GM19438 (cell line): Measurements from ENCODE around the gene PRDM16.

Experiments used
- ATAC-seq: cut with Tn5 transposase; IDR thresholded peaks from one replicate; pipeline ENCODE4 v1.9.1; 2021; ENCODE audit warnings: low read depth; ENCODE audit not compliant: unreplicated experiment

The PRDM16 gene

DNA sequence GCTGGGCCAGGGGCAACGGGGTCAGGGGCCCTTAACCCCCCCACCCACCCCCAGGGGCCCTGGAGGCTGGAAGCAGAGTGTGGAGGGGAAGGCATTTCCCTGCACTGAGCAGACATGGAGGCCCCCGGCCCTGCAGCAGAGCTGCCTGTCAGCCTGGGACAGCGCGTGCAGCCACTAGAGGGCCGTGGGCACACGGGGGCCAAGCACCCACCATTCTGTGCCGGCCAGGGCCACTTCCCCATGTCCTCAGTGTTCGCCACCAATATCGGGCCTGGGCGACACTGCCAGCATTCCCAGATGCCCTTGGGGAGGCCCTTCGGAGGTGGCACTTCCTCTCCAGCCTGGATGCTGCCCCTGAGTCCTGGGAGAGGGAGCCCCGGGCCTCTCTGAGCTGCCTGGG lies 362.3 kb downstream of the PRDM16 start:
- no peak for ATAC-seq

DNA sequence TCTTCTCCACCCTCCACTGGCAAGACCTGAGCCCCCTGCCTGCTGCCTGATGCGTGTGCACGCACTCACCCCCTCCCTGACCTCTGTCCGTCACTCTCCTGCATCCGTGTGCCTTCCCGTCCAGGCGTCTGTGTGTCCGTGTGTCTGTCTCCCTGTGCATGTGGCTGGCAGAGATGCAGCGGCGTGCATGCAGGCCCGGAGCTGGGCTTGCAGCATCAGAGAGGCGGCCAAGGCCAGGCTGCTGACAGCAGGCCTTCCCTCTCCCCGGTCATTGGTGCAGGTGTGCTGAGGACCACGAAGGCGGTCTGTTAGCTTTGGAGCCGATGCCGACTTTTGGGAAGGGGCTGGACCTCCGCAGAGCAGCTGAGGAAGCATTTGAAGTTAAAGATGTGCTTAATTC lies 362.7 kb downstream of the PRDM16 start:
- no peak for ATAC-seq

DNA sequence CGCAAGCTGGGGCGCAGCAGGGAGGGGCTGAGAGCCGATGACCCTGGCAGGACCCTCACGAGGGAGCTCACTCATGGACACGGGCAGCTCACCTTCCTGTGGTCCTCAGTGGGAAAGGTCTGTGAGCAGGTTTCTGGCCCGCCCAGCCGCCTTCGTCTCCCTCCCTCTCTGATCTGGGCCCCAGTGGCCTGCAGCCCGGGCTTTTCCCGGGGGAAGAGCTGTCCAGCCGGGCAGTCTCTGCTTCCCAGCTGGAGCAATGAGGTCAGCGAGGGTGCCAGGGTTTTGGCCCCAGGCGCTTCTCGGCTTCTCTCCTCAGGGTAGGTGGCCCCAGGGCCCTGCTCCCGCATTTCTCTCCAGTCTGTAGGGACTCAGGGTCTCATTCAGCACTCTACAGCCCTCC lies 363.3 kb downstream of the PRDM16 start:
- ATAC-seq = no peak

DNA sequence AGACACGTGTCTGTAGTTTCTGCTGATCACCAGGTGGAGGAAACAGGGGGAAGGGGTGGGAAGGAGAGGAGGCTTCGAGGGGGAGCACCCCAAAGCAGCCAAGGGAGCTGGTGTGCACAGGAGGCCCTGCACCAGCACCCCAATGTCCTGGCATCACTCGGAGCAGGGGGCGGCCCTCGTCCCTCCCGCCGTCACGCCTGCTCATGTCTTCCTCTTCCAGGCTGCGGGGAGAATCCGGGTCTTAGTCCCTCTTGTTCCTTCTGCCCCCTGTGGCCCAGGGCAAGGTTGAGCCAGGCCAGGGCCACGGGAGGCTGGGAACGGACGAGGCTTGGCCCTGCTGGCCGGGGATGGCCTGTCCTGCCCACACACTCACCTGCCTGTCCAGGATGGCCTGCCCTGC lies 364.1 kb downstream of the PRDM16 start:
- no peak for ATAC-seq

DNA sequence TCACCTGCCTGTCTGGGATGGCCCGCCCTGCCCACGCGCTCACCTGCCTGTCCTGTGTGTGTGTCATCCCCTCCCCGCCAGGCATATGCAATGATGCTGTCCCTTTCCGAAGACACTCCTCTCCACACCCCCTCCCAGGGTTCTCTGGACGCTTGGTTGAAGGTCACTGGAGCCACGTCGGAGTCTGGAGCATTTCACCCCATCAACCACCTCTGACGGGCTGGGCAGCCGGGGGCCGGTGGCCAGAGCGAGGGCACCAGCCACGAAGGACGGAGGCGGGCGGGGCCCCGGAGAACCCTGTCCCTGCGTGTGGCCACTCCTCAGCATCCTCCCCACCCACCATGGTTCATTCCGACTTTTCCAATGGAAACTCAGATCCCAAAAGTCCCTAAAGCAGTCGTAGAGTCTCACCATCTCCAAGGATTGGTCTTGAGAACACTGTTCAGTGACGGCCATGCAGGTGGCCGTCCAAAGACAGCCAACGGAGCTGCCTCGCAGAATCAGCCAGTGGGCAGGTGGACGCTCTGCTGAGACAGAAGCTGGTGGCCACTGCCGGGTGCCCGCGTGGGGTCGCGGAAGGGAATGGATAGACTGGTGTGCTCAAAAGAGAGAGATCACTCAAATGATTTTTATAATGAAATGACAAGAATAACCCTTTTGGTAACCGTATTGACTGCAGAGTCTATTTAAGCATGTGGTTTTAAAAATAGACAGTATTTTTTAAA lies 364.8 kb downstream of the PRDM16 start:
- no peak for ATAC-seq

DNA sequence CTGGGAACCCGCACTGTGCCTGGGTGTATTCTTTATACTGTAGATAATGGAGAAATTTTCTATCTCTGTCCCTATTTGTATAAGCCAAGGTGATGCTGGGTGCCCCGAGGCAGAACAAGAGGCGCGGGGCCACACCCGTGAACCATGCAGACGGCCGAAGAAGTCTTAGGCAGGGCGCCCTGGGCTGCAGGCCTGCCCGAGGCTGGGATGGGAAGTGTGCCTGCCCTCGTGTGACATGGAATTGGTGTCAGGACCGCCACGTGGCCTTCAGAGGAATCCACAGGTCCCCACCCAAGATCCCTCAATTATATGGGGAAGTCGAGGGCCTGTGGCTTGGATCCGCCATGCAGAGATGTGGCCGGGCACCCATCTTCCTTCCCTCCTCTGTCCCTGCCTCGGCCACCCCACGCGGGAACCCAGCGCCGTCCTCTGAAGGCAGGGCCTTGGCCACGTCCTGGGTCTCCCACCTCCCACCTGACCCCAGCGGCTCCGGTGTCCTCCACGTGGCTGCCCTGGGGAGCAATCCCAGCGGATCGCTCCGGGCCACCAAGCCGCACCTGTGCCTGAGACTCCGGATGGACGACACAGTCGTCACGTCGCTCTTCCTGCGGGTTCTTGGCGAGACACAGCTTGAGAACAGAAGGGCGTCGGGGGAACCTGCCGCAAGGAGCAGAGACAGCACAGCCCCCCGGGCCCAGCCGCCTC lies 365.6 kb downstream of the PRDM16 start:
- ATAC-seq = no peak

DNA sequence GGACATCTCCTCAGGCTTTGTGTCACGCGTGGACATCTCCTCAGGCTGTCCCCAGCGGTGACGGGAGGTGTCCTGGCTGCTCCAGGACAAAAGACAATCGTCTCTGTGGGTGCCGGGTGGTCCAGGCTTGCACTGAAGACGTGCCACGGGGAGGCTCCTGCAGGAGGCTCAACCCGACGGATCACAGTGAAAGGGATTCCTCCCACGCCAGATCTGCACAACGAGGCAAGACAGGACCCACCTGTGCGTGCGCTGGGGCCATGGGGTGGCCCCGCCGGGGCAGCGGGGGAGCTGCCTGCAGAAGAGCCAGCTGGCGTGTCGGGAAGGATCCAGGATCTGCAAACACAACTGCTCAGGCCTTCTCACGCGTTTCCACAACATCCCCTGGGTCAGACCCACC lies 366.7 kb downstream of the PRDM16 start:
- ATAC-seq = no peak

DNA sequence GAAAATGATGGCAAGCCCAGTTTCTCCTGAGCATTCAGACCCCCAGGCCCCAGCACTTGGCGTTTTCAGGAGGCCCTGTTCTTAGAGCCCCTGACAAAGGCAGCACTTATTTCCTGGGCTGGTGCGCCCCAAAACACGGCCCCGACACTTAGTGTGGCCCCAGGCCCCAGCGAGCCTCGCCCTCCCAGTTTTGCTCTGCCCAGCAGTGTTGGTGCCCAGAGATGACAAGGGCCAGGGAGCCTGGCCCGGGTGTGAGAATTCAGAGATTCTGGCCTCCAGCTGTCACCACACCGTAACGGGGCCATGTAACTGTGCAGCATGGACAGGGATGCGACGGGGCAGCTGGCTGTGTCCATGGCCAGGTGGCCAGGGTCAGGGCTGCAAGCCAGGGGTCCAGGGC lies 367.4 kb downstream of the PRDM16 start:
- no peak for ATAC-seq

DNA sequence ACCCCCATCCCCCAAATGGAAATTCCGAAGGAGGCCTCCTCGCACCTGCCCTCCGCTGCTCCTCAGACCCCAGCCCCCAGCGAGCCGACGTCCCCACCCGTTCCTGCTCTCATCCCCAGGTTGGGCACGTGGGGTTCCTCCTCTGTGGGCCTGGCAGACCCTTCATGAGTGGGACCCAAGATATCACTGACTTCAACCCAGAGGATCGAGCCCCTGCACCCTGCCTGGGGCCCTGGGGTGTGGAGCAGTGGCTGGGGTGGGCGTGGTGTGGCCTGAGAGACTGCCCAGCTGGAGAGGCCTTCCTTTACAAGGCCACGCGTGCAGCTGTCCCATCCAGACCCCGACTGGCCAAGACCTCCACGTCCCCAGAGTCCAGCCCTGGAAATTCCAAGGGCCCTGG lies 367.9 kb downstream of the PRDM16 start:
- no peak for ATAC-seq

DNA sequence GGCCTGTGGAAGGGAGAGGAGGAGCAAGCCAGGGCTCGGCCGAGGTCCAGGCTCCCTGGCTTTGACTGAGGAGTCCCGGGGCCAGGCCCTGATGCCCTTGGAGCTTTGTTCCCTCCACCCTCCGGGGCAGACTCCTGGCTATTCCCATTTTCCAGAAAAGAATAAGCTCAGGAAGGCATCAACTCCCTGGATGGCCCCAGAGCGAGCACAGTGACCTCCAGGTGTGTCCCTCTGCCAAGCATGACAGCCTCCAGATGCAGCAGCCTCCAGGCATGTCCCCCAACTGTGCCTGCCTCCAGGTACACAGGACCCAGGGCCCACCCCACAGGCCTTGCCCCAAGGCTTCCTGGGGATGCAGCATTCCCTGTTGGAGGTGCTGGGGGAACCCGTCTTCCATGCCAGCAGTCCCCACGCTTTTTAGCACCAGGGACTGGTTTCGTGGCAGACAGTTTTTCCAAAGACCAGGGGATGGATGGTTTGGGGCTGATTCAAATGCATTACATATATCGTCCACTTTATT lies 369.7 kb downstream of the PRDM16 start:
- no peak for ATAC-seq

DNA sequence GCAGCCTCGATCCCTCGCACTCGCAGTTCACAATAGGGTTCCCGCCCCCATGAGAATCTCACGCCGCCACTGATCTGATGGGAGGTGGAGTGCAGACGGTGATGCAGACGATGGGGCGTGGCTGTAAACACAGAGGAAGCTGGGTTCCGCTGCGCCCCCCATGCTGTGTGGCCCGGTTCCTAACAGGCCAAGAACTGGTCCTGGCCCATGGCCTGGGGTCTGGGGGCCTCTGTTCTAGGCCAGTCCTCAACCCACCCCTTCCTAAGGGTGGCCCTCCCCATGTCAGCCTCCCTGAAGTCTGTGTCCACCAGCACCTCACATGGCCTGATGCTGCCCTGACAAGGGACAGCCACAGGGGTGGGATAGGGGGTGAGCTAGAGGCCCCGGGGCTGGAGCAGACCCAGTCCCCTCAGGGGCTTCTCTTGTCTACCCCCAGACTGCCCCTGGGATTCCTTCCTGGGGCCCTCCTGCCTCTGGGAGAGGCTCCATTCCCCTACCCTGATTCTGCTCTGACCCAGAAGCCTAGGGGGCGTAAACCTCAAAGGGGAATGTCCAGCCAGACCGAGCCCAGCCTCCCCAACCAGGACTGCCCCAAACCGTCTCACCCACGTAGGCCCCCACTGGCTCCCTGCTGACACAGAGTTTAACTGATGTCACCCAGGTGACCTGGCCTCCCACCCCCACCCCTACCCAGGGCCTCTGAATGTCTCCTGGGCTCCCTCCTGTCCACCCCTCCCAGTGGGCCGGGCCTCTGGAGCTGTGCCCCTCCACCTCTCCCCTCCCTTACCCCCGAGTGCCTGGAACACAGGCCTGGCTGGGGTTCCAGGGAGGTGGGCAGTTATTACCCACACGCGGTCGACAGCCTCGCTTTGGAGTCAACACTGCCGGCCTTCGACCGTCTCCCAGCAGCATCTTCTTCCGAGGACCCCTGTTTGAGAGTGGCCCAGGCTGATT lies 370.6 kb downstream of the PRDM16 start:
- no peak for ATAC-seq

DNA sequence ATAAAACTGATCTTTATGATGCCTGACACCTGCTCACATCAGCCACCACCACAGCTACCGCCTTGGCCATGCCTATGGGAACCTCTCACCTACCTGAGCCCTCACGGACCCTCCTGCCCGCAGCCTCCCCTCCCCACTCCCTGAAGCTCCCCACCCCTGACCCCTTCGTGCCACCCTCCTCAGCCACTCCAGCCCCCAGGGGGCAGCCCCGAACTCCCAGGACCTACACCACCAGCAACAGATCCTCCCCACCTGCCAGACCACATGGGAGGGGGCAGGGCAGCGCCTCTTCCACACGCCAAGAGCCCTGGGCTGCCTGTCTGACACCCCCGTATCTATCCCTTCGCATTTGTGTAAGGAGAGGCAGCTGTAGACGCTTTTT lies 371.3 kb downstream of the PRDM16 start:
- ATAC-seq = no peak

DNA sequence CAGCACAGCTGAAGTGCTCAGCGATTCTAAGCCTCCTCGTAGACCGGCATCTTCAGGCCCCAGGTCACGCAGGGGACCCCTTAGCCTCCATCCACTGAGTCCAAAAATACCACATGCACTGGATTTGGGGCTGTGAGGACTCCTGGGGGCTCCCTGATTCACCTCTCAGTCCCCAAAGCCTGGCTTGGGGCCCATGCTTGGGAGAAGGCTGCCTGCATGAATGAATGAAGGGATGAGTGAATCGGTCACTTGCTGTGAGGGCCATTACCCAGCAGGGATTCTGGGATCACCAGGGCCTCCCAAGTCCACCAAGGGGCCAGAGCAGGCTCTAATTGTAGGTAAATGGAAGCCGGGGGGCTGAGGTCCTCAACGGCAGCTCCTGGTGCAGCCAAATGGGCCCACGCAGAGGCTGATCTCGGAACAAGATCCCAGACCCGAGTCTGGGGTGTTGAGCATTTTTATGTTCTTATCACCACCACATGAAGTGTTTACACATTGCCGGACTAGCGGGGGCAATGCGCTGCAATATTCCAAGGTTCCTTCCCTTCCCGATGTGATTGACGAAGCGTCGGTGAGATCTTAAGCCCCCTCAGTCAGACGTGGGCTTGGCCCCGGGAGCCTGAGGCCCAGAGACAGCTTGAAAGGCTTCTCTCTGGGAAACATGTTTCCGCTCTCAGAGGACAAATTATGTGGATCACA lies 371.9 kb downstream of the PRDM16 start:
- no peak for ATAC-seq

DNA sequence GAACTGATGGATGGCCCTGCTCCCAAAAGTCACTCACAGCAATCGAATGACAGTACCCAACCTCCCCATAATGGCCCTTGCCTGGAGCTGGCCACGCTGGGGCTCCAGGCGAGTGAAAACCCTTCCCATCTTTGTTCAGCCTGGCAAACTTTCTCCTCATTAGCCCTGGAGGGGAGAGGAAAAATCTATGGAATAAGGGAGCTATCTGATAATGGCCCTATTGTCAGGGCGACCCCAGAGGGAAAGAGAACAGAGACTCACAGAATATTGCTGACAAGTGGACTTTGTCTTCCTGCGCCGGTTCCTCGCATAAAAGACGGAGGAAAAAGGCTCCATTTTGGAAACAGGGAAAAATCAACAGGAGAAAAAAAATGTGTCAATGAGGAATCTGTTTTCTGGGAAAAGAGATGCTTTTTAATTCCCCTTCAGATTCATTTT lies 372.4 kb downstream of the PRDM16 start:
- ATAC-seq = no peak

DNA sequence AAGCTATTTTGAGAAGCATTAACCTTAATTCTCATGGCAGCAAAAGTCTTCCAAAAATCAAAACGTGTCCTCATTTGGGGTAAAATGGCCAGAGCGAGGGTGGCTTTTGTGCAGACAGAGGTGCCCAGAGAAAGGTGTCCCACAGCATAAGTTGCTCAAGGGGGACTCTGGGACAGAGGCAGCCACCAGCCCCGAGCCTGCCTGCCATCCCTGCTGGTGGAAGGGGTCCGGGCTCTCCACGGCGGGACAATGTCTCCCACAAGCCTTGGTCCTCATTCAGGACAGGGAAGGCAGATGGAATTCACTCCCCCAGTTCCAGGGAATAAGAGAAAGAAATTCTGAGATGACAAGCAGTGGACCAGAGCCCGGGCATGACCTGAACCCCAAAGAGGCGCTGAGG lies 372.9 kb downstream of the PRDM16 start:
- no peak for ATAC-seq

DNA sequence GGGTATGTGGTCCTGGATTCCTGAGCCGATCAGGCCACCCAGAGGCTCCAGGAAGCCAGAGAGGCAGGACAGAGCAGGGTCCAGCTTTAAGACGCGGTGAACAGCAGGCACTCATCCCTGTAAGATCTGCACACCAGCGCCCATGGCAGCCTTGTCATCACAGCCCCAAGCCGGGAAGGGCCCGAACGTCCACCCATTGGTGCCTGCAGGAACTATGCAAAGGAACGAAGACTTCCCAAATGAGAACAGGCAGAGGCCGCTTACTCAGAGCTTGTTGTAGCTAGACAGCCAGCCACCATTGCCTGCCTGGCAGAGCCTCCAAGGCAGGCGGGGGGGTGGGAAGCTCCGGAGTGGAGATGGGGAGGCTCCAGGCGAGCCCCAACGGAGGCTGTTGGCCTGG lies 373.3 kb downstream of the PRDM16 start:
- ATAC-seq = no peak

DNA sequence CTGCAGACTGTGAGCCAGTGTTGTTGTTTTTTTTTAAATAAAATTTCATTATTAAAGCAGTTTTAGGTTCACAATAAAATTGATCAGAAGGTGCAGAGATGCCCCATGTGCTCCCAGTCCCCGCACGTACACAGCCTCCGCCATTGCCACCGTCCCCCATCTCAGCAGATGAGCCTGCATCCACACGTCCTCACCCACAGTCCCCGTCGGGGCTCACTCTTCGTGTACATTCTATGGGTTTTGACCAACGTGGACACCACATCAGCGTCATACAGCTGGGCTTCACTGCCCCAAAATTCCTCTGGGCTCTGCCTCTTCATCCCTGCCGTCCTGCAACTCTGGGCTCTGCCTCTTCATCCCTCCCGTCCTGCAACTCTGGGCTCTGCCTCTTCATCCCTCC lies 373.9 kb downstream of the PRDM16 start:
- no peak for ATAC-seq

DNA sequence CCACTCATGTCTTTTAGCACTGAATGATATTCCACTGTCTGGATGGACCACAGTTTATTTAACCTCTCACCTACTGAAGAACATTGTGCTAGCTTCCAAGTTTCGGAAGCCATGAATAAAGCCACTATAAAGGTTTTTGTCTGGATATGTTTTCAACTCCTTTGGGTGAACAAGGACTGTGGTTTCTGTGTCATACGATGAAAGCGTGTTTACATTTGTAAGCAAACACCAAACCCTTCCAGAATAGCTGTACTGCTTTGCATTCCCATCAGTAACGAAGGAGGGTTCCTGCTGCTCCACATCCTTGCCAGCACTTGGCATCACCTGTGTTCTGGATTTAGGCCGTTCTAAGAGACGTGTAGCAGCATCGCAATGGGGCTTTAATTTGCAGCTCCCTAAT lies 374.8 kb downstream of the PRDM16 start:
- ATAC-seq = no peak

DNA sequence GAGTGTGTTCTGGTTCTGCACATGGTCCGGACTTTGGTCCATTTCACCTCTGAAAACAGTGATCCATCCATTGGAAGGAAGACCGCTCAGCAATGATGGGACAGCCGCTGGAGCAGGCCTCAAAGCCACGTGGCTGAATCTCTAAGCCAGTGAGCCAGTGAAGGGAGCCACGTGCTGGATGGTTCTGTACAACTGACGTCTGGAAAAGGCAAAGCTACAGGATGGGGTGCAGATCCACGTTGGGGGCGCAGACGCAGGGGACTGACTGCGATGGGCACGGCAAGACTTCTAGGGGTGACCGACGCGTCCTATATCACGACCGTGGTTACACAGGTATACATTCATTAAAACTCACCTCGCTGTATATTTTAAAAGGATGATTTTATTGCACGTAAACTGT lies 375.3 kb downstream of the PRDM16 start:
- no peak for ATAC-seq

DNA sequence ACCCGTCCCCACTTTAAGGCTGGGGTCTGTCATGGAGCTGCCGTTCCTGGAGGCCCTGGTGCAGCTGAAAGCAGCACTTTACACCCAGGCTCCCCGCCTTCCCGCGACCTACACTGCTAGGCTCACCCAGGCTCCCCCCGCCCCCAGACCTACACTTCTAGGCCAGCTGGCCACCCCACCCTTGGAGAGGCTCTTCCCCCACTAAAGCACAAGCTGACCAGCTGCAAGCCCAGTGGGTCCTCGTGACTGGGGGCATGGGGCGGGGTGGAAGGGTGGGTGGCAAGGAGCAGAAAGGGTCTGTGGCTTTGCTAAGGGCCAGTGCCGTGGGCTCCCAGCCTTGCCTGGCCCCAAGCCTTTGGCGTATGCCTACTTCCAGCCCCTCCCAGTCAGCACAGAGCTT lies 375.7 kb downstream of the PRDM16 start:
- ATAC-seq = no peak
